Thyroid gland (tissue), 4 donors: Measurements from ENCODE around the gene KIAA2012. TPM values are rescaled to one million over a fixed set of nuclear protein-coding genes. Genes with fewer than 3 reads are reported as not detected.
A peak's percentile ranks its signal among the peaks of the same experiment; 100 is the strongest.
"Not testable (repeated sequence)": the region's sequence is repeated elsewhere in the genome, so short reads cannot be mapped to it uniquely, and the experiment has no call there.

ENCODE experiments used
- DNase-seq, 2 donors: peaks; one replicate each; pipeline ENCODE4 v3.0.0-alpha.2; 2019
- H3K27ac ChIP-seq, 3 donors: fragments of 200-600 bp; sonication (generic); 1 replicate in 2 of 3; 2 replicates in 1 of 3; pipeline ENCODE4 v1.5.1; 2016 to 2019; ENCODE audit warnings: mild to moderate bottlenecking in 1 of 3, moderate library complexity in 1 of 3
- H3K27me3 ChIP-seq: fragments of 200-600 bp; sonication (generic); one replicate; pipeline ENCODE4 v1.5.1; 2019
- H3K36me3 ChIP-seq, 2 donors: fragments of 200-600 bp; sonication (generic); one replicate each; pipeline ENCODE4 v1.5.1; 2016 to 2019
- H3K4me1 ChIP-seq, 2 donors: fragments of 200-600 bp; sonication (generic); one replicate each; pipeline ENCODE4 v1.5.1; 2017 to 2019
- H3K4me3 ChIP-seq, 3 donors: fragments of 200-600 bp; sonication (generic); replicated peaks in 1 of 3; 1 replicate in 2 of 3; 2 replicates in 1 of 3; pipeline ENCODE4 v1.5.1; 2016; ENCODE audit warnings: mild to moderate bottlenecking in 1 of 3
- H3K9me3 ChIP-seq: fragments of 200-600 bp; sonication (generic); one replicate; pipeline ENCODE4 v1.5.1; 2017
- POLR2A ChIP-seq, 2 donors: fragments of 450-650 bp; IDR thresholded peaks; one replicate each; pipeline ENCODE4 v1.6.1; 2017; ENCODE audit warnings: antibody characterized with exemption in 2 of 2, mild to moderate bottlenecking in 2 of 2, moderate library complexity in 1 of 2
- WGBS, 2 donors: methylation state at CpG; one replicate each; pipeline ENCODE4 v1.1.5; 2017; 5-methylcytosine and 5-hydroxymethylcytosine counted together
- intact Hi-C: fragments of 100-400 bp; cut with DNase I; formaldehyde crosslinking; loops from one replicate; pipeline ENCODE4 v1.15.1; 2023
- total RNA-seq, 4 donors: library from RNA; depleted of rRNA; stranded (reverse); fragments of >200 nt; gene quantifications; one replicate each; pipeline ENCODE4 v1.2.3, GENCODE V29; 2016
- TF ChIP-seq, protein P1 (sequence below), 6 experiments: fragments of 200-600 bp in 3 of 6; fragments of 450-650 bp in 3 of 6; sonication (generic) in 3 of 6; IDR thresholded peaks; one replicate each; pipeline ENCODE4 v1.5.1; 2016 to 2019; ENCODE audit warnings: antibody characterized with exemption in 6 of 6, mild to moderate bottlenecking in 2 of 6, inconsistent platforms in 1 of 6, moderate library complexity in 1 of 6

KIAA2012 gene
- total RNA-seq, 4 donors from 2014 or later, result not detected

DNA sequence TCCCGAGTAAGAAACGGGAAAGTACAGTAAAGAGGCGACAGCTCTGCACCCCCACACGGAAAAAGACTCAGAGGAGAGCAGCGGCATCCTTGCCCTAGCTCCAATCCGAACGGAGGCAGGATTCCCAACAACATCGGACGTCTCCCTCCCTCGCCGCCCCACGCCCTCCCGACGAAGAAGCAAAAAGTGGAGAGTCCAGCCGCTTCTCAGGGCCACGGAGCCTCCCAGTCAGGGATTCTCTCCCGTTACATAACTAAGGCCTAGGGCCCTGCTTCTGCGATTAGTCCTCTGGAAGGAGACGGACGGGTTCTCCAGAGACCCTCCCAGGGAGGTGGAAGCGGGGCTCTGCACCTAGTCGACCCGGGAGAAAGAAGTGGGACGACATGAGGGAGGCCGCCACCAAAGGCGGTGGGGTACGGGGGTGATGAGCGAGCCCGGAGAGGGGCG, 164.8 kb downstream of the KIAA2012 start:
- Histone ChIP-seq H3K9me3 (no peaks in the 10 kb centered on the region), H3K4me1 (peaks cover 11 to 15% of the 10 kb centered on the region in 2 donors), H3K4me3 (peak overlapping the region; percentile 49 to 92 (median 49)), H3K27ac (peak overlapping the region; percentile 52 to 87 (median 83)), H3K36me3 (no peaks in the 10 kb centered on the region), H3K27me3 (no peaks in the 10 kb centered on the region)
- TF ChIP-seq, protein P1, sequence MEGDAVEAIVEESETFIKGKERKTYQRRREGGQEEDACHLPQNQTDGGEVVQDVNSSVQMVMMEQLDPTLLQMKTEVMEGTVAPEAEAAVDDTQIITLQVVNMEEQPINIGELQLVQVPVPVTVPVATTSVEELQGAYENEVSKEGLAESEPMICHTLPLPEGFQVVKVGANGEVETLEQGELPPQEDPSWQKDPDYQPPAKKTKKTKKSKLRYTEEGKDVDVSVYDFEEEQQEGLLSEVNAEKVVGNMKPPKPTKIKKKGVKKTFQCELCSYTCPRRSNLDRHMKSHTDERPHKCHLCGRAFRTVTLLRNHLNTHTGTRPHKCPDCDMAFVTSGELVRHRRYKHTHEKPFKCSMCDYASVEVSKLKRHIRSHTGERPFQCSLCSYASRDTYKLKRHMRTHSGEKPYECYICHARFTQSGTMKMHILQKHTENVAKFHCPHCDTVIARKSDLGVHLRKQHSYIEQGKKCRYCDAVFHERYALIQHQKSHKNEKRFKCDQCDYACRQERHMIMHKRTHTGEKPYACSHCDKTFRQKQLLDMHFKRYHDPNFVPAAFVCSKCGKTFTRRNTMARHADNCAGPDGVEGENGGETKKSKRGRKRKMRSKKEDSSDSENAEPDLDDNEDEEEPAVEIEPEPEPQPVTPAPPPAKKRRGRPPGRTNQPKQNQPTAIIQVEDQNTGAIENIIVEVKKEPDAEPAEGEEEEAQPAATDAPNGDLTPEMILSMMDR (IDR thresholded peaks at IDR 0.05), result no peak
- TF ChIP-seq POLR2A (IDR thresholded peaks at IDR 0.05), result no peak
- WGBS, 2 donors, result 0 to 1% methylated on average over 21 to 23 of the region's 30 CpGs
- peak in 1 of 2 donors; percentile 20 for DNase-seq
- intact Hi-C loops, result no loop called here

DNA sequence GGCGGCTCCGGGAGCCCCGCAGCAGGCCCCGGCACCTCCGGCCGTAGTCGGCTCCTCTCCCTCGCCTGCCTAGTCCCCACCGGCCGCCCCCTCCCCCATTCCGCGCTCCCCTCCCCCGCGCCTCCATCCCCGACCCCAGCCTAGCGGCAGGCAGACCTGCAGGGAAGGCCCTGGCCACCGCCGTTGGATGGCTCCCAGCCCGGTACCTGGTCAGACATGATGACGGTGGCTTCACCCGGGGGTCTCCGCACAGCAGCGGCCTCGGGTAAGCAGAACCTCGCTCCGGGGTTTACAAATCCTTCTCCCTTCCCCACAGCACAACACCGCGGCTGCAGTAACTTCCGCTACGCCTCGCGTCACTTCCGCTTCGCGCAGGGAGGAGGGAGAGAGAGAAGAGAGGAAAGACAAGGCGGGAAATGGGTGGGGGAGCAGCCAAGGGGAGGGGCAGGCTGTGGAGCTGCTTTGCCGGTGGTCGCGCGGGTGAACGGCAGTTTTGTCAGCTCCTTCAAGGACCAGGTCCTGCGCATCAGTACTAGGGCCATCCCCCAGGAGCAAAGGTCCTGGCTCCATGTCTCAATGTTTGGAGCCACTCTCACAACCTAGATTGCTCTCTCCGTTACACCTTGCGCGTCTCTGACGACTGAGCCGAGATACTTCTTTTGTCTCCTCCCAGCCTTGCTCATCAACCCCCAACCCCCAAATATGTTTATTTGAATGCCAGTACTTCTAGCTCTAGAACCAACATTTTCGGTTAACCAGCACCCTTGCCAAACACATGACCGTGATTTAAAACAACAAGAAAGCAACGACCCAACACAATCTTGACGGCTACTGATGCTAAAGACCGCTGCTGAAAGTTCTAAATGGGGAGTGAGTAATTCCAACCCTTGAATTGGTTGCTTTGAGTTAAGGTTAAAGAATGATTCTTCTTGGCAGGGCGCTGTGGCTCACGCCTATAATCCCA, 165.5 kb downstream of the KIAA2012 start, which contains the start of gene SUMO1:
Gene SUMO1 (minus strand): TSS at position 364 of the 964 bp plus-strand sequence. CDS start 146 bp downstream, at position 218.
- H3K27me3 ChIP-seq, result no peaks in the 10 kb centered on the region
- TF ChIP-seq, protein P1 (IDR thresholded peaks at IDR 0.05), result no peak
- TF ChIP-seq POLR2A (IDR thresholded peaks at IDR 0.05), result peak in 1 of 2 donors; percentile 60
- 2 to 4% methylated on average over 35 to 49 of the region's 54 CpGs for WGBS, 2 donors

DNA sequence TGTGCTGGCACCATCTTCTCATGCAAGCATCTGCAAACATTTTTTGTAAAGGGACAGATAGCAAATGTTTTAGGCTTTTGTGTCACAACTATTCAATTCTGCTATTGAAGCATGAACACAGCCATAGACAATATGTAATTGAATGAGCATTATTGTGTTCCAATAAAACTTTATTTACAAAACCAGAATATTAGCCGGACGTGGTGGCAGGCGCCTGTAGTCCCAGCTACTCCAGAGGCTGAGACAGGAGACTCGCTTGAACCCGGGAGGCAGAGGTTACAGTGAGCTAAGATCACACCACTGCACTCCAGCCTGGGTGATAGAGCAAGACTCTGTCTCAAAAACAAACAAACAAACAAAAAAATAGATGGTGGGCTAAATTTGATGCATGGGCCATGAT, 174.7 kb downstream of the KIAA2012 start:
- not testable (repeated sequence) for H3K27me3 ChIP-seq, H3K9me3 ChIP-seq
- WGBS, 2 donors, result 95 to 96% methylated on average over 5 of the region's 5 CpGs

More for the DNA sequence above, 165.5 kb downstream of the KIAA2012 start, which contains the start of gene SUMO1:
- Histone ChIP-seq H3K36me3 (no peaks in the 10 kb centered on the region), H3K4me1 (peaks cover 11 to 15% of the 10 kb centered on the region in 2 donors), H3K4me3 (peak within 1 kb of the TSS; percentile 49 to 92 (median 49)), H3K9me3 (no peaks in the 10 kb centered on the region), H3K27ac (peak within 1 kb of the TSS; percentile 52 to 87 (median 83))
- intact Hi-C loops, result no loop called here
- peak; percentile 87 to 91 for DNase-seq

DNA sequence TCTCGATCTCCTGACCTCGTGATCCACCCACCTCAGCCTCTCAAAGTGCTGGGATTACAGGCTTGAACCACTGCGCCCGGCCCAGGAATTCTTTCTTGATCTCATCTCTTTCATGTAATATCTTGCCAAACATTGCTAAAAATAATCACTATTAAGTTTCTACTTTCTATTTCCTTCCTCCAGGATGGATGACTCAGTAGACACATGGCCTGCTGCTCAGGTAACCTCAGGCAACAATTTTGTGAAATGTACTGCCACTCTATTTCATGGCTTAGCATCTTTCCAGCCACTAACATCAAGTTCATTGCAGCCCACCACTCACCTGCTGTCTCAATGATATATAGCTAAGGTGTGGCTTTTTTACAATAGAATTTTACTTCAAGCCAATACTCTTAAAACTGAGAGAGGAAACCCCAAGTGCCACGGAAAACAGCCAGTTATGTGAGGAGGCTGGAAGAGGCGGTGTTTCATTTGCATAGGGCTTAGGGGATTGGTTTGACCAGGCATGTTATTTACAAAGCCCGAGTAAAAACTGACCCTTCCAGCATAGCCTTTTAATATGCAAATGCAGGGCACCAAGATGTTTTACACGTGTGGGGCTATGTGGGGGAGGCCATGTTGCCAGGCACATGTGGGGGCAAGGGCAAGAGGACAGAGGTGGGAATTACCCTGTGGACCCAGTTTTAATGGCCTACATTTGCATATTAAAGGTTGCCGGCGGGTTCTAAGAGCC, 176.6 kb downstream of the KIAA2012 start:
- intact Hi-C loops, result no loop called here
- H3K36me3 ChIP-seq, result no peaks in the 10 kb centered on the region
- no peaks in the 10 kb centered on the region for H3K9me3 ChIP-seq
- no peaks in the 10 kb centered on the region for H3K4me1 ChIP-seq
- no peak for DNase-seq
- no peak for TF ChIP-seq POLR2A (IDR thresholded peaks at IDR 0.05)
- TF ChIP-seq, protein P1 (IDR thresholded peaks at IDR 0.05), result no peak
- no peaks in the 10 kb centered on the region for H3K27me3 ChIP-seq
- no peak overlapping the region for H3K27ac ChIP-seq
- no peak overlapping the region for H3K4me3 ChIP-seq
- WGBS, 2 donors, result 53 to 59% methylated on average over 10 of the region's 10 CpGs

More for the DNA sequence above, 174.7 kb downstream of the KIAA2012 start:
- DNase-seq, H3K36me3 ChIP-seq, intact Hi-C loops, H3K4me3 ChIP-seq, H3K27ac ChIP-seq, H3K4me1 ChIP-seq: not testable (repeated sequence)

DNA sequence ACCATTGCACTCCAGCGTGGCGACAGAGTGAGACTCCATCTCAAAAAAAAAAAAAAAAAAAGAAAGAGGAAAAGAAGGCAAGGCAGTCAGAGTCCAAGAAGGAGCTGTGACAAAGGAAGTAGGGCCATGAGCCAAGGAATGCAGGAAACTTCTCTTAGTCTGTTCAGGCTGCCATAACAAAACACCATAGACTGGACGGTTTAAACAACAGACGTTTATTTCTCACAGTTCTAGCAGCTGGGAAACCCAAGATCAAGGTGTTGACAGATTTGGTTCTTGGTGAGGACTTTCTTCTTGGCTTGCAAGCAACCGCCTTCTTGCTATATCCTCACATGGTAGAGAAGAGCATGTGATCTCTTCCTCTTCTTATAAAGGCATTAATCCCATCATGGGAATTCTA, 178.4 kb downstream of the KIAA2012 start:
- Histone ChIP-seq H3K4me1 (no peaks in the 10 kb centered on the region), H3K4me3 (no peak overlapping the region), H3K27ac (no peak overlapping the region), H3K36me3 (no peaks in the 10 kb centered on the region), H3K27me3 (no peaks in the 10 kb centered on the region), H3K9me3 (no peaks in the 10 kb centered on the region)
- intact Hi-C loops, result no loop called here
- WGBS, 2 donors, result 71 to 80% methylated on average over 5 of the region's 5 CpGs
- no peak for DNase-seq
- TF ChIP-seq POLR2A (IDR thresholded peaks at IDR 0.05), result no peak
- TF ChIP-seq, protein P1 (IDR thresholded peaks at IDR 0.05), result no peak
